HFFc6 (cell line): ENCODE results near the gene PFN4. TPM values are rescaled to one million over a fixed set of nuclear protein-coding genes. Genes with fewer than 3 reads are reported as not detected.
A peak's percentile ranks its signal among the peaks of the same experiment; 100 is the strongest.

ENCODE experiments used
- DNase-seq: peaks from one replicate; pipeline ENCODE4 v3.0.0-alpha.2; 2018
- H3K27ac Mint-ChIP-seq: 2 replicates; pipeline ENCODE4 v1.8.0; 2020; ENCODE audit warnings: mild to moderate bottlenecking, mixed read lengths
- H3K27me3 Mint-ChIP-seq: 2 replicates; pipeline ENCODE4 v1.8.0; 2021; ENCODE audit warnings: mild to moderate bottlenecking, moderate library complexity, mixed read lengths; ENCODE audit not compliant: insufficient read depth
- H3K36me3 Mint-ChIP-seq: 2 replicates; pipeline ENCODE4 v1.8.0; 2021; ENCODE audit warnings: low read depth, mixed read lengths
- H3K4me1 Mint-ChIP-seq: 2 replicates; pipeline ENCODE4 v1.8.0; 2020; ENCODE audit warnings: low read depth, mixed read lengths
- H3K4me3 Mint-ChIP-seq: 2 replicates; pipeline ENCODE4 v1.8.0; 2020; ENCODE audit warnings: mild to moderate bottlenecking, moderate library complexity, mixed read lengths
- H3K9me3 Mint-ChIP-seq: 2 replicates; pipeline ENCODE4 v1.8.0; 2020; ENCODE audit warnings: mild to moderate bottlenecking, mixed read lengths
- long read RNA-seq: library from polyadenylated mRNA; unstranded; transcript quantifications from one replicate; pipeline ENCODE4 v2.0.0, GENCODE V29; 2019
- total RNA-seq, 6 experiments: library from RNA; stranded (reverse); fragmentation: NEBNext Ultra II Directional; extraction: Animal tissue kit (Norgen Biotek cat#: 25700); gene quantifications; 2 replicates in 1 of 6; 3 replicates in 5 of 6; pipeline ENCODE4 v1.2.3, GENCODE V29; 2021
- TF ChIP-seq, protein P1 (sequence below): fragments of 200-600 bp; sonication (generic); IDR thresholded peaks from 2 replicates; pipeline ENCODE4 v1.5.0; 2021; ENCODE audit warnings: antibody characterized with exemption, mild to moderate bottlenecking

The PFN4 gene, protein sequence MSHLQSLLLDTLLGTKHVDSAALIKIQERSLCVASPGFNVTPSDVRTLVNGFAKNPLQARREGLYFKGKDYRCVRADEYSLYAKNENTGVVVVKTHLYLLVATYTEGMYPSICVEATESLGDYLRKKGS
- total RNA-seq = 1 to 10 TPM in 1 of 6 experiments, under 1 TPM in 5; 0.64 to 1.1 (median 0.90) TPM
- long read RNA-seq = 0 reads

DNA sequence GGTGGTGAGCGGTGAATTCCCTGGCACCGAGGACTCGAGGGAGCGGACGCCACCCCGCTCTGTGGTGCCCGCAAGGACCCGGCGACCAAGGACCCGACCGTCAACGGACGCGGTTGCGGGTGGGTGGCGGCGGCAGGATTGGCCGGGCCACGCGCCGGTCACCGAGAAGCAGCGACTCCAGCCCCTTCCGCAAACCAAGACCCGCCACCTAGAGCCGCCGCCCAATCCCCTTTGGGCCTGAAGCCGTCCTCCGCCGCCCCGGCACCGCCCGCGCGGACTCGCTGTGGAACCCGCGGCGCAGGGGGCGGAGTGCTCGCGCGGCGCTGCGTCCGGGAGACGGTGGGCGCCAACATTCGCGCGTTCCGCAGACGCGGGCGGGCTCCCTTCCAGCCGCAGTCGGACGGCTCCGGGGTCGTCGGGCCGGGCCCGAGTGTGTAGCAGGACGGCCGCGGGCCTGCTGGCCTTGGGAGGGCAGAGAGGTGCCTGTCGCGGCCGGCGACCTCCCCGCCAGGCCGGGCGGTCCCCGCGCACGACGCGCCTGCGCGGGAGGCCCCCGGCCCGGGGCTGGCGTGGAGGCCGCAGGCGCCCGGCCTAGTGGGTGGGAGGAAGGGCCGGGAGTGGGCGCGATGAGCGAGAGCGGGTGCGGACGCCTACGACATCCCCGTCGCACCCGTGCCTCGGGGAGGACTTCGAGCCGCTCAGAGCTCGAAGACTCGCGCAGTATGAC, at the start of gene PFN4, which contains the start of gene FAM228B:
PFN4 (minus strand) TSS at position 140 of the 727 bp plus-strand sequence. CDS start 799 bp downstream, outside the sequence.
FAM228B (plus strand) TSS at position 275 of the 727 bp plus-strand sequence. CDS start 893 bp downstream, outside the sequence.
- peaks cover 1% of the 10 kb centered on the region for H3K27me3 Mint-ChIP-seq
- H3K36me3 Mint-ChIP-seq = peaks cover 12% of the 10 kb centered on the region
- H3K9me3 Mint-ChIP-seq = no peaks in the 10 kb centered on the region
- DNase-seq = peak; percentile 81
- H3K27ac Mint-ChIP-seq = peak within 1 kb of the TSS; percentile 93
- TF ChIP-seq, protein P1, sequence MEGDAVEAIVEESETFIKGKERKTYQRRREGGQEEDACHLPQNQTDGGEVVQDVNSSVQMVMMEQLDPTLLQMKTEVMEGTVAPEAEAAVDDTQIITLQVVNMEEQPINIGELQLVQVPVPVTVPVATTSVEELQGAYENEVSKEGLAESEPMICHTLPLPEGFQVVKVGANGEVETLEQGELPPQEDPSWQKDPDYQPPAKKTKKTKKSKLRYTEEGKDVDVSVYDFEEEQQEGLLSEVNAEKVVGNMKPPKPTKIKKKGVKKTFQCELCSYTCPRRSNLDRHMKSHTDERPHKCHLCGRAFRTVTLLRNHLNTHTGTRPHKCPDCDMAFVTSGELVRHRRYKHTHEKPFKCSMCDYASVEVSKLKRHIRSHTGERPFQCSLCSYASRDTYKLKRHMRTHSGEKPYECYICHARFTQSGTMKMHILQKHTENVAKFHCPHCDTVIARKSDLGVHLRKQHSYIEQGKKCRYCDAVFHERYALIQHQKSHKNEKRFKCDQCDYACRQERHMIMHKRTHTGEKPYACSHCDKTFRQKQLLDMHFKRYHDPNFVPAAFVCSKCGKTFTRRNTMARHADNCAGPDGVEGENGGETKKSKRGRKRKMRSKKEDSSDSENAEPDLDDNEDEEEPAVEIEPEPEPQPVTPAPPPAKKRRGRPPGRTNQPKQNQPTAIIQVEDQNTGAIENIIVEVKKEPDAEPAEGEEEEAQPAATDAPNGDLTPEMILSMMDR = peak; percentile 9; the same call in 1 of the 2 replicates
- H3K4me3 Mint-ChIP-seq = peak within 1 kb of the TSS; percentile 92
- peaks cover 40% of the 10 kb centered on the region for H3K4me1 Mint-ChIP-seq

DNA sequence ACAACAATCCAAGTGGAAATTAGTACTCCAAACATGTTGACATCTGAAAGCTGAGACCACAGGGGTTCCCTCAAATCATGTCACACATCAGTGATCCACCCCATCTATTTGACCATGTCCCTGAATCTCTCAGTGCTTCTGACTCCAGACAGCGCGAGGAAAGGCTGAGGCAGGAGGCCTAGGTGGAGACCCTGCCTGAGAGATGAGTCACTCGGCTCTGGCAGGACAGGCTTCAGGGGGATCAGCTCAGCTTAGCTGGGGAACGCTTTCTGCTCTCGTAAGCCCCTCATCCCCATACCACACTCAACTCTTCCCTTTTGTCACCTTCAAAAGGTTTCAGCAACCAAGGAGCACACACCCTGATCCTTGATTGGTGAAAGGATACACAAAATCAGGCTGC, 45.9 kb upstream of the PFN4 start:
- no peak overlapping the region for H3K27ac Mint-ChIP-seq
- DNase-seq = no peak
- no peak overlapping the region for H3K4me3 Mint-ChIP-seq
- H3K4me1 Mint-ChIP-seq = no peaks in the 10 kb centered on the region
- peaks cover 19% of the 10 kb centered on the region for H3K27me3 Mint-ChIP-seq
- H3K36me3 Mint-ChIP-seq = peaks cover 3% of the 10 kb centered on the region
- TF ChIP-seq, protein P1 = no peak
- peaks cover 3% of the 10 kb centered on the region; the same call in 1 of the 2 replicates for H3K9me3 Mint-ChIP-seq

DNA sequence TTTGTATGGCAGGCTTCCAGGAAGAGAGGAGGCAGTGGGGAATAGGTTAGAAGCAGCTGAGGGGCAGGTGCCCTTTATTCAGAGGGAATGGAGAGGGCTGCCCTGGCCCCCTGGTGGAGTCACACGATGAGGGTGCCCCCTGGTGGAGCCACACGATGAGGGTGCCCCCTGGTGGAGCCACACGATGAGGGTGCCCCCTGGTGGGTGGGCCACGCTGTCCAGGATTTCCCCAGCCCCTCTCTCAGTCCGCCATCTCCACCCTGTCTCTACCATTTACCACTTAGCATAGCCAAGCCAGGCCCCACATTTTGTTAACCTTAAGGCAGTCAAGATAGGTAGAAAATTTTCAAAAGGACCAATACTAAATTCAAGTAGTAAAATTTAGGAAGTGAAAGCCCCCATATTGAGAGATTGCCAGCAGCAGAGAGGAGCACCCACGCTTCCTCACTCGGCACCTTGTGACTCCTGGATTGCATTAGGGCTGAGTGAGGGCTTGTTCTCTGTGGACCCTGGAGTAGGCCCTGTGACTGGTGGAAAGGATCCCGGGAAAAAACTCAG, 41.4 kb upstream of the PFN4 start:
- Mint-ChIP-seq H3K36me3 (peaks cover 5% of the 10 kb centered on the region; the same call in 1 of the 2 replicates), H3K4me3 (no peak overlapping the region), H3K4me1 (no peaks in the 10 kb centered on the region), H3K9me3 (no peaks in the 10 kb centered on the region), H3K27ac (no peak overlapping the region), H3K27me3 (peaks cover 12% of the 10 kb centered on the region)
- DNase-seq = peak; percentile 20
- TF ChIP-seq, protein P1 = peak; percentile 96

DNA sequence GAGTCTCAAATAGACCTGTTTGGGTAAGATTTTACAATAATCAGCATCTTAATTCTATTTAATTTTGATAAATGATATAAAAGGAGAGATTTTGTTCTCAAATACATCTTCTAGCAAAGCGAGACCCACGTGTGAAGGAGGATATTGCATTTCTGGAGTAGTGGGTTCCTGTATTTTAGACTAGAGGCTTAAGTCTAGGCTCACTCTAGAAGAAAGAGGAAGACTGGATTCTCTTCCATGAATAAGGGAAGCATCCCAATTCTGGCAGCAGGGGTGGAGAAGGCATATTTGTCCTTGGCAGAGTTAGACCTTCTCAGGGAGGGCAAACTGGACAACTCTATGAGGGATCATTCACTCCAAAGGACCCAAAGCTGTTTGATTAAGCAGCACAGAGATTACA, 40.5 kb upstream of the PFN4 start:
- Mint-ChIP-seq H3K4me3 (no peak overlapping the region), H3K27me3 (peaks cover 10% of the 10 kb centered on the region), H3K9me3 (no peaks in the 10 kb centered on the region), H3K27ac (no peak overlapping the region), H3K36me3 (peaks cover 5% of the 10 kb centered on the region; the same call in 1 of the 2 replicates), H3K4me1 (no peaks in the 10 kb centered on the region)
- TF ChIP-seq, protein P1 = no peak
- DNase-seq = no peak

DNA sequence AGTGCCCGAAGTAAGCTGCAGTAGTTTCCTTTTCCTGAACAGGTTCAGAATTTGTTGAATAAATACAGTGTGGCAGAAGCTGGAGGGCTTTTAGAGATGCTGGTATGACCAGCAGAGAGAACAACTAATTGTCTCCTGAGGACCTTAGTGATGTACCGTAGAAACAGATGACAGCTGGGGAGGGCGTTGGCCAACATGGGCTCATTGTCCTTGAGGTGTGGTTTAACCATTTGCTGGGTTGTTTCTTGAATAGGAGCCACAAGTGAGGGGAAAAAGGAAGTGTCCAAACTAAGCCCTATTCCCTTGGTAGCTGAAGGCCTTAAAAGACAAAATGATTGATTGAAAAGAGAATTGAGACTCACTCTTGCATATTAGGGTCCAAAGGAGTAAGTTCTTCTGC, 40.1 kb upstream of the PFN4 start:
- TF ChIP-seq, protein P1 = no peak
- Mint-ChIP-seq H3K9me3 (no peaks in the 10 kb centered on the region), H3K4me3 (no peak overlapping the region), H3K36me3 (peaks cover 5% of the 10 kb centered on the region; the same call in 1 of the 2 replicates), H3K27me3 (peaks cover 11% of the 10 kb centered on the region), H3K4me1 (no peaks in the 10 kb centered on the region), H3K27ac (no peak overlapping the region)
- DNase-seq = no peak
